Right lung (tissue), 5 donors: ENCODE measurements around the gene SMG6. TPM values are rescaled to one million over a fixed set of nuclear protein-coding genes. Genes with fewer than 3 reads are reported as not detected.

ENCODE experiments used
- DNase-seq, 2 donors: peaks; one replicate each; pipeline ENCODE4 v3.0.0-alpha.2; 2013
- polyA plus RNA-seq, 5 donors: library from polyadenylated mRNA; unstranded; fragments of 120-200 nt; gene quantifications; one replicate each; pipeline versions ENCODE4 v1.2.1 to v1.2.3, GENCODE V29; 2013; ENCODE audit warnings: inconsistent platforms in 1 of 5, low replicate concordance in 1 of 5; ENCODE audit not compliant: insufficient read length in 5 of 5, insufficient read depth in 1 of 5

SMG6 gene
- polyA plus RNA-seq, 5 donors = 30.9 to 42.6 (median 35.7) TPM

GRCh38 chr17:2084036-2084765 lies 219.4 kb downstream of the SMG6 start:
- no peak for DNase-seq

- DNase-seq = no peak
Observed at GRCh38 chr17:2083613-2084035, 220.0 kb downstream of the SMG6 start.

- no peak for DNase-seq
Observed at GRCh38 chr17:2082003-2082781, 221.4 kb downstream of the SMG6 start.

- DNase-seq = no peak
Observed at GRCh38 chr17:2081564-2081963, 222.0 kb downstream of the SMG6 start.

GRCh38 chr17:2077040-2077439 lies 226.5 kb downstream of the SMG6 start:
- DNase-seq = no peak

GRCh38 chr17:2076087-2076984 lies 227.2 kb downstream of the SMG6 start:
- DNase-seq = no peak

GRCh38 chr17:2075336-2076086 lies 228.1 kb downstream of the SMG6 start:
- peak in 1 of 2 donors; percentile 69 for DNase-seq

- DNase-seq = no peak
Observed at GRCh38 chr17:2074919-2075318, 228.7 kb downstream of the SMG6 start.

GRCh38 chr17:2071455-2072281 lies 231.9 kb downstream of the SMG6 start:
- peak; percentile 90 for DNase-seq

- DNase-seq = no peak
Observed at GRCh38 chr17:2071024-2071385, 232.6 kb downstream of the SMG6 start.

- no peak for DNase-seq
Observed at GRCh38 chr17:2070241-2071023, 233.2 kb downstream of the SMG6 start.

- peak in 1 of 2 donors; percentile 10 for DNase-seq
Observed at GRCh38 chr17:2068519-2069051, 235.0 kb downstream of the SMG6 start.

- peak in 1 of 2 donors; percentile 88 for DNase-seq
Observed at GRCh38 chr17:2068031-2068518, 235.5 kb downstream of the SMG6 start.

GRCh38 chr17:2067608-2068024 lies 236.0 kb downstream of the SMG6 start:
- no peak for DNase-seq

- DNase-seq = no peak
Observed at GRCh38 chr17:2067048-2067561, 236.5 kb downstream of the SMG6 start.

- no peak for DNase-seq
Observed at GRCh38 chr17:2065949-2066400, 237.6 kb downstream of the SMG6 start.

- no peak for DNase-seq
Observed at GRCh38 chr17:2064980-2065785, 238.4 kb downstream of the SMG6 start.

- DNase-seq = no peak
Observed at GRCh38 chr17:2064520-2064971, 239.0 kb downstream of the SMG6 start.
